H9 (cell line): ENCODE measurements around the gene SSTR4. TPM values are rescaled to one million over a fixed set of nuclear protein-coding genes. Genes with fewer than 3 reads are reported as not detected.

ENCODE experiments used
- DNase-seq: peaks from one replicate; pipeline ENCODE4 v3.0.0-alpha.2; 2017
- H2AFZ ChIP-seq: one replicate; pipeline ENCODE4 v1.6.1; 2013; ENCODE audit warnings: mild to moderate bottlenecking, low read length, control low read depth, moderate library complexity
- H2AK5ac ChIP-seq: 2 replicates; pipeline ENCODE4 v1.6.1; 2013; ENCODE audit warnings: low read length, control low read depth, mixed read lengths; ENCODE audit not compliant: insufficient read length
- H2BK120ac ChIP-seq: one replicate; pipeline ENCODE4 v1.6.1; 2013; ENCODE audit warnings: low read depth, mild to moderate bottlenecking, low read length, control low read depth, inconsistent platforms; ENCODE audit not compliant: poor library complexity, severe bottlenecking
- H2BK12ac ChIP-seq: 2 replicates; pipeline ENCODE4 v1.6.1; 2013; ENCODE audit warnings: low read length, control low read depth, mixed read lengths, low read depth; ENCODE audit not compliant: insufficient read length
- H2BK15ac ChIP-seq: 2 replicates; pipeline ENCODE4 v1.6.1; 2013; ENCODE audit warnings: low read depth, low read length, control low read depth
- H2BK20ac ChIP-seq: one replicate; pipeline ENCODE4 v1.6.1; 2013; ENCODE audit warnings: low read depth, mild to moderate bottlenecking, low read length, control low read depth, inconsistent platforms; ENCODE audit not compliant: poor library complexity, severe bottlenecking
- H2BK5ac ChIP-seq: 2 replicates; pipeline ENCODE4 v1.6.1; 2013; ENCODE audit warnings: low read length, control low read depth, mixed read lengths; ENCODE audit not compliant: insufficient read length
- H3K14ac ChIP-seq: 2 replicates; pipeline ENCODE4 v1.6.1; 2013; ENCODE audit warnings: low read length, control low read depth; ENCODE audit not compliant: insufficient read depth
- H3K18ac ChIP-seq: 2 replicates; pipeline ENCODE4 v1.6.1; 2013; ENCODE audit warnings: low read depth, mild to moderate bottlenecking, mixed read lengths, low read length, control low read depth; ENCODE audit not compliant: insufficient read length
- H3K23ac ChIP-seq: 2 replicates; pipeline ENCODE4 v1.6.1; 2013; ENCODE audit warnings: low read length, control low read depth, mixed read lengths, low read depth; ENCODE audit not compliant: insufficient read length
- H3K23me2 ChIP-seq: 2 replicates; pipeline ENCODE4 v1.6.1; 2013; ENCODE audit warnings: low read depth, mild to moderate bottlenecking, mixed read lengths, low read length, control low read depth; ENCODE audit not compliant: insufficient read length, poor library complexity, severe bottlenecking
- H3K27ac ChIP-seq: 2 replicates; pipeline ENCODE4 v1.5.1; 2013; ENCODE audit warnings: low read length, control low read depth, mixed read lengths, low read depth; ENCODE audit not compliant: insufficient read length
- H3K27me3 ChIP-seq: 2 replicates; pipeline ENCODE4 v1.6.1; 2013; ENCODE audit warnings: low read length, control low read depth, inconsistent platforms; ENCODE audit not compliant: insufficient read depth
- H3K4ac ChIP-seq: 2 replicates; pipeline ENCODE4 v1.6.1; 2013; ENCODE audit warnings: low read depth, mild to moderate bottlenecking, control low read depth, inconsistent platforms, low read length, moderate library complexity
- H3K4me1 ChIP-seq: 2 replicates; pipeline ENCODE4 v1.6.1; 2013; ENCODE audit warnings: low read length, control low read depth, inconsistent platforms; ENCODE audit not compliant: insufficient read depth
- H3K4me2 ChIP-seq: 2 replicates; pipeline ENCODE4 v1.6.1; 2013; ENCODE audit warnings: low read length, control low read depth, mixed read lengths; ENCODE audit not compliant: insufficient read length, insufficient read depth
- H3K56ac ChIP-seq: 2 replicates; pipeline ENCODE4 v1.6.1; 2013; ENCODE audit warnings: low read depth, mild to moderate bottlenecking, mixed read lengths, low read length, control low read depth; ENCODE audit not compliant: insufficient read length
- H3K79me1 ChIP-seq: 2 replicates; pipeline ENCODE4 v1.6.1; 2013; ENCODE audit warnings: low read depth, mild to moderate bottlenecking, moderate library complexity, low read length, control low read depth, inconsistent platforms; ENCODE audit not compliant: insufficient read depth, poor library complexity, severe bottlenecking
- H3K79me2 ChIP-seq: 2 replicates; pipeline ENCODE4 v1.6.1; 2013; ENCODE audit warnings: low read length, control low read depth, inconsistent platforms; ENCODE audit not compliant: insufficient read depth
- H3K9ac ChIP-seq: 2 replicates; pipeline ENCODE4 v1.6.1; 2013; ENCODE audit warnings: low read length, control low read depth, mixed read lengths; ENCODE audit not compliant: insufficient read length; ENCODE audit errors: extremely low read depth
- H3K9me3 ChIP-seq: one replicate; pipeline ENCODE4 v1.6.1; 2013; ENCODE audit warnings: low read depth, low read length, inconsistent platforms; ENCODE audit not compliant: control insufficient read depth
- H3T11ph ChIP-seq: one replicate; pipeline ENCODE4 v1.6.1; 2013; ENCODE audit warnings: mild to moderate bottlenecking, low read length, control low read depth, inconsistent platforms
- H4K20me1 ChIP-seq: one replicate; pipeline ENCODE4 v1.6.1; 2013; ENCODE audit not compliant: control insufficient read depth, insufficient read length, insufficient read depth
- H4K5ac ChIP-seq: 2 replicates; pipeline ENCODE4 v1.6.1; 2013; ENCODE audit warnings: low read depth, mild to moderate bottlenecking, mixed read lengths, low read length, control low read depth; ENCODE audit not compliant: insufficient read length
- H4K8ac ChIP-seq: replicated peaks from 2 replicates; pipeline ENCODE4 v1.6.1; 2013; ENCODE audit warnings: low read length, control low read depth, mixed read lengths, low read depth; ENCODE audit not compliant: insufficient read length
- H4K91ac ChIP-seq: 2 replicates; pipeline ENCODE4 v1.6.1; 2013; ENCODE audit warnings: low read depth, mild to moderate bottlenecking, moderate library complexity, mixed read lengths, low read length, control low read depth; ENCODE audit not compliant: insufficient read length
- H3K27ac Mint-ChIP-seq, 3 experiments: 2 replicates in 2 of 3; 3 replicates in 1 of 3; pipeline ENCODE4 v1.8.0; 2020 to 2021; ENCODE audit warnings: mixed read lengths in 3 of 3, mild to moderate bottlenecking in 1 of 3, moderate library complexity in 1 of 3
- H3K27me3 Mint-ChIP-seq: 2 replicates; pipeline ENCODE4 v1.8.0; 2021; ENCODE audit warnings: low read depth, mild to moderate bottlenecking, moderate library complexity, mixed read lengths
- H3K36me3 Mint-ChIP-seq, 3 experiments: 2 replicates in 2 of 3; 3 replicates in 1 of 3; pipeline ENCODE4 v1.8.0; 2020 to 2021; ENCODE audit warnings: low read depth in 3 of 3, mixed read lengths in 3 of 3; ENCODE audit not compliant: insufficient read depth in 1 of 3
- H3K4me1 Mint-ChIP-seq, 2 experiments: 2 replicates each; pipeline ENCODE4 v1.8.0; 2020; ENCODE audit warnings: mixed read lengths in 2 of 2
- H3K4me3 Mint-ChIP-seq, 2 experiments: 2 replicates in 1 of 2; 3 replicates in 1 of 2; pipeline ENCODE4 v1.8.0; 2020 to 2021; ENCODE audit warnings: mild to moderate bottlenecking in 2 of 2, mixed read lengths in 2 of 2, moderate library complexity in 1 of 2
- H3K9me3 Mint-ChIP-seq, 2 experiments: 2 replicates in 1 of 2; 3 replicates in 1 of 2; pipeline ENCODE4 v1.8.0; 2020; ENCODE audit warnings: mild to moderate bottlenecking in 2 of 2, mixed read lengths in 2 of 2, moderate library complexity in 1 of 2
- CTCF ChIP-seq: fragments of 200-600 bp; sonication (generic); conservative IDR thresholded peaks from 3 replicates; pipeline ENCODE4 v1.8.0; 2021; ENCODE audit warnings: antibody characterized with exemption, mild to moderate bottlenecking
- WGBS: extraction: QIAGEN DNeasy Blood & Tissue Kit; methylation state at CpG from one replicate; pipeline ENCODE4 v1.1.7; 2013; ENCODE audit warnings: missing lambda C conversion rate, low lambda C conversion rate, mixed read lengths; ENCODE audit not compliant: insufficient read length; ENCODE audit errors: extremely low coverage; 5-methylcytosine and 5-hydroxymethylcytosine counted together
- total RNA-seq: library from RNA; stranded (reverse); gene quantifications from 2 replicates; pipeline ENCODE4 v1.2.1, GENCODE V29; 2021

SSTR4 gene
- total RNA-seq, 1 experiment from 2014 or later, result not detected

- no peak overlapping the region for H2BK20ac ChIP-seq
- no peak overlapping the region for H2AK5ac ChIP-seq
- no peaks in the 10 kb centered on the region for H3K79me1 ChIP-seq
- H3K4me1 ChIP-seq, result no peaks in the 10 kb centered on the region
- no peak overlapping the region for H2BK12ac ChIP-seq
- no peak overlapping the region for H3K56ac ChIP-seq
- H4K5ac ChIP-seq, result no peak overlapping the region
- Mint-ChIP-seq H3K27ac (no peak overlapping the region), H3K9me3 (no peaks in the 10 kb centered on the region), H3K4me1 (no peaks in the 10 kb centered on the region), H3K36me3 (no peaks in the 10 kb centered on the region), H3K4me3 (no peak overlapping the region), H3K27me3 (no peaks in the 10 kb centered on the region)
- no peak for TF ChIP-seq CTCF
- H2BK5ac ChIP-seq, result no peak overlapping the region
- H3T11ph ChIP-seq, result no peak overlapping the region
- H3K23ac ChIP-seq, result no peak overlapping the region
- no peak overlapping the region for H2AFZ ChIP-seq
- no peaks in the 10 kb centered on the region for H3K9me3 ChIP-seq
- H3K27me3 ChIP-seq, result no peaks in the 10 kb centered on the region
- H2BK120ac ChIP-seq, result no peak overlapping the region
- H4K8ac ChIP-seq, result no peak overlapping the region
- no peak overlapping the region for H3K18ac ChIP-seq
- H4K20me1 ChIP-seq, result no peaks in the 10 kb centered on the region
- H2BK15ac ChIP-seq, result no peak overlapping the region
- no peak for DNase-seq
- no peaks in the 10 kb centered on the region for H3K79me2 ChIP-seq
- no peaks in the 10 kb centered on the region for H3K23me2 ChIP-seq
- no CpG with 5 or more reads among the region's 4 CpGs for WGBS
- H4K91ac ChIP-seq, result no peak overlapping the region
- no peak overlapping the region for H3K9ac ChIP-seq
- no peak overlapping the region for H3K4me2 ChIP-seq
- no peak overlapping the region for H3K4ac ChIP-seq
- H3K14ac ChIP-seq, result no peak overlapping the region
- no peak overlapping the region for H3K27ac ChIP-seq
Observed at GRCh38 chr20:23071996-23072395, 36.9 kb downstream of the SSTR4 start.
